ENCODE measurements around the gene RACGAP1.

Gene RACGAP1

GRCh38 chr12:49953151-49953550, 72.1 kb downstream of the RACGAP1 start:
- DNase-seq = no peak

- no peak for DNase-seq
Observed at GRCh38 chr12:49952391-49953055, 72.8 kb downstream of the RACGAP1 start.

GRCh38 chr12:49951411-49952240, 73.7 kb downstream of the RACGAP1 start:
- DNase-seq = no peak

GRCh38 chr12:49950273-49951251, 74.7 kb downstream of the RACGAP1 start, which contains the start of gene AQP2:
TSS of gene AQP2 (plus strand) at chr12:49950737. CDS start at chr12:49950831, 94 bp downstream.
- no peak for DNase-seq

- no peak for DNase-seq
Observed at GRCh38 chr12:49949866-49950265, 75.4 kb downstream of the RACGAP1 start.

GRCh38 chr12:49948866-49949845, 76.1 kb downstream of the RACGAP1 start:
- no peak for DNase-seq

- no peak for DNase-seq
Observed at GRCh38 chr12:49947593-49948226, 77.6 kb downstream of the RACGAP1 start.

- no peak for DNase-seq
Observed at GRCh38 chr12:49946497-49946896, 78.8 kb downstream of the RACGAP1 start.

GRCh38 chr12:49946086-49946485, 79.2 kb downstream of the RACGAP1 start:
- DNase-seq = no peak

GRCh38 chr12:49945394-49946080, 79.8 kb downstream of the RACGAP1 start:
- DNase-seq = no peak

GRCh38 chr12:49944718-49945117, 80.6 kb downstream of the RACGAP1 start:
- DNase-seq = no peak

GRCh38 chr12:49944046-49944445, 81.2 kb downstream of the RACGAP1 start:
- DNase-seq = no peak

- no peak for DNase-seq
Observed at GRCh38 chr12:49943625-49943960, 81.7 kb downstream of the RACGAP1 start.

- no peak for DNase-seq
Observed at GRCh38 chr12:49942921-49943624, 82.2 kb downstream of the RACGAP1 start.

- DNase-seq = no peak
Observed at GRCh38 chr12:49942512-49942893, 82.8 kb downstream of the RACGAP1 start.

- DNase-seq = no peak
Observed at GRCh38 chr12:49941556-49942511, 83.5 kb downstream of the RACGAP1 start.

GRCh38 chr12:49939707-49940106, 85.6 kb downstream of the RACGAP1 start:
- DNase-seq = no peak

- no peak for DNase-seq
Observed at GRCh38 chr12:49939307-49939706, 86.0 kb downstream of the RACGAP1 start.
